Measurements from ENCODE around the gene PBX3.
"Not testable (repeated sequence)": the region's sequence is repeated elsewhere in the genome, so short reads cannot be mapped to it uniquely, and the experiment has no call there.

Gene PBX3

DNA sequence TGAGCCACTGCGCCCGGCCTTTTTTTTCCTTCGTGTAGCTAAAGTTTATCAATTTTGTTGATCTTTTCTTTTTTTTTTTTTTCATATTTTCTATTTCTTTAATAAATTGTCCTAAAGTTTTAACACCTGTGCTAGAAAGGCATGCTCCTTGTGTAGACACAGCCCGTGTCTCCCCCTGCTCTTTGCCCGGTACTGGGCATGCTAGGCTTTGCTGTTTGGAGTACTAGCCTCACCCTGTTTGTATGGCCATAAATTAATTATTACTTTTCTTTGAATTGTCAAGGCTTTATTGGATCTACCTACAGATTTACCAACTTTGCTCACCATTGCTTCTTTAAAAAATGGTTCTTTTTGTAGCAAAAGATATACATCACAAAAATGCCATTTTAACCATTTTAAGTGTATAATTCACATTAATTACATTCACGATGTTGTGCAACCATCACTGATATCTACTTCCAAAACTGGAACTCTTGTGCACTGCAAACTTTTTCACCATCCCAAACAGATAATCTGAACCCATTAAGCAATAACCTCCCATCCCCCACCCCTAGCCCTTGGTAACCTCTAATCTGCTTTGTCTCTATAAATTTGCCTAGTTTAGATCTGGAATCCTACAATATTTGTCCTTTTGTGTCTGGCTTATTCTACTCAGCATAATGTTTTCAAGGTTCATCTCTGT is 31.5 kb downstream of the PBX3 start:
- DNase-seq (ENCODE audit: low spot score) = not testable (repeated sequence)

- DNase-seq (ENCODE audit: low spot score) = not testable (repeated sequence)
These were observed 32.0 kb downstream of the PBX3 start for GRCh38 chr9:125779220-125779565.

GRCh38 chr9:125782718-125783117 is 35.5 kb downstream of the PBX3 start:
- no peak for DNase-seq (ENCODE audit: low spot score)

DNA sequence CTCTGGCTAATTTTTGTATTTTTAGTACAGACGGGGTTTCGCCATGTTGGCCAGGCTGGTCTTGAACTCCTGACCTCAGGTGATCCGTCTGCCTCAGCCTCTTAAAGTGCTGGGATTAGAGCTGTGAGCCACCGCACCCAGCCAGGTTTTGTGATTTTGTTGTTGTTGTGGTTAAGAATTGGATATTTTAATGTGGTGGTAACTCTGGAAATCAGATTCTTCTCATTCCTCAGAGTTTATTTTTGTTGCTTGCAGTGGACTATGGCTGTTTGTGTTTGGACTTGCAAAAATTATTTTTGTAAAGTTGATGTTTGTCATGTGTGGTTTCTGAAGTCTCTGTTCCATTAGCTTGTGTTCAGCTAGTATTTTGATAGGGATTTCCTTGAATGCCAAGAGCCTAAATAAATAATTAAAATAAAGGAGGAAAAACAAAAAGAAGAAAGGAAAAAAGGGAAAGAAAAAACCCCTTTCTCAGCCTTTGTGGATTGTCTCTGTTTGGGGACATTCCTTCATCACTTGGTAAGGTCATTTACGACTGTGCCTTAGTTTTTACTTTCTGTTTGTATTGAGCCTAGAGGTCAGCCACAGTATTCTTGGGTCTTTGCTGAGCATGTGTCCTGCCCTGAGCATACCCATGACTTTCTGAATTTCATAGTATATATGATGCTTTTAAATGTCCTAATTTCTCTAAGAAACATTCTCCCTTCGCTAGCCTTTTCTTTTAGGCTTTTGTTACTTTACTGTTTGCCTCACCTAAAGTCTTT is 37.3 kb downstream of the PBX3 start:
- no peak for DNase-seq (ENCODE audit: low spot score)

DNA sequence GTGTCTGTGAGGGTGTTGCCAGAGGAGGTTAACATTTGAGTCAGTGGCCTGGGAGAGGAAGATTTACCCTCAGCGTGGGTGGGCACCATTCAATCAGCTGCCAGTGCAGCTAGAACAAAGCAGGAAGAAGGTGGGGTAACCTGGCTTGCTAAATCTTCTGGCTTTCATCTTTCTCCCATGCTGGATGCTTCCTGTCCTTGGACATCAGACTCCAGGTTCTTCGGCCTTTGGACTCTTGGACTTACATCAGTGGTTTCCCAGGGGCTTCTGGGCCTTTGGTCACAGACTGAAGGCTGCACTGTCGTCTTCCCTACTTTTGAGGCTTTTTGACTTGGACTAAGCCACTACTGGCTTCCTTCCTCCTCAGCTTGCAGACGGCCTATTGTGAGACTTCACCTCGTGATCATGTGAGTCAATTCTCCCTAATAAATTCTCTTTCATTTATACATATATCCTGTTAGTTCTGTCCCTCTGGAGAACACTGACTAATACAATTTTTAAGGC is 38.1 kb downstream of the PBX3 start:
- no peak for DNase-seq (ENCODE audit: low spot score)

DNA sequence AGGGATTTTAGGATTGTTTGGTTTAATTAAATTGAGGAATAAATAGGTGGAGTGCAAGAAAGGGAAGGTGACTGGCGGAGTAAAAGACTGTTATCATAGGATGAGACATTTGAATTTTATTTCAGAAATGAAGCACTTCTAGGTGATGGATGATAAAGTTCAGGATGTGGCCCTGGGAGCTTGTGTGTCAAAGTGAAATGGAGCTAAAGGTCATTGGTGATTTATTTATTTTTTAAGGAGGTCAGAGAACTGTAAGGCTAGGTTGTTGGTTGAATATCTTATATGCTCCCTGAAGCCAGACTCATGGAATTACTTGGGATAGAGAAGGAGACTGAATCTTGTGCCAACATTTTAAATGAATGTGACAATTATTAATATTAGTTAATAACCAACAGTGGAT is 40.5 kb downstream of the PBX3 start:
- no peak for DNase-seq (ENCODE audit: low spot score)

GRCh38 chr9:125789196-125789595 is 42.0 kb downstream of the PBX3 start:
- DNase-seq (ENCODE audit: low spot score) = no peak

DNA sequence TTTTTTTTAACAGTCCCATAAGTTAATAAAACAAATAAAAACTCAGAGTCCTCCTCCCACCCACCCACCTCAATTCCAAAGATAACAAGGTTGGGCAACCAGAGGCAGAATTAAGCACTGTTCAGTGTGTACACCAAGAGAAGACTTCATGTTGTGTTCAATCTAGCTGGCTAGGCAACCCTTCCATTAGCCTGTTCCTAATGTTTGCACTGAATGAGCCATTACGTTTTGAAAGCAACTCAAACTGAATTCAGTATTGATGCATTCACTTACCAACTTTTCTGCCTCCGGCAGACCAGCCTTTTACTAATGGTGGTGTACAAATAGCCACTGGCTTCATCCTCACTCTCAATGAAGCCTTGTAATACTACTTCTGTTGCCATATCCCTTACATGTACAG is 47.5 kb downstream of the PBX3 start:
- no peak for DNase-seq (ENCODE audit: low spot score)

DNA sequence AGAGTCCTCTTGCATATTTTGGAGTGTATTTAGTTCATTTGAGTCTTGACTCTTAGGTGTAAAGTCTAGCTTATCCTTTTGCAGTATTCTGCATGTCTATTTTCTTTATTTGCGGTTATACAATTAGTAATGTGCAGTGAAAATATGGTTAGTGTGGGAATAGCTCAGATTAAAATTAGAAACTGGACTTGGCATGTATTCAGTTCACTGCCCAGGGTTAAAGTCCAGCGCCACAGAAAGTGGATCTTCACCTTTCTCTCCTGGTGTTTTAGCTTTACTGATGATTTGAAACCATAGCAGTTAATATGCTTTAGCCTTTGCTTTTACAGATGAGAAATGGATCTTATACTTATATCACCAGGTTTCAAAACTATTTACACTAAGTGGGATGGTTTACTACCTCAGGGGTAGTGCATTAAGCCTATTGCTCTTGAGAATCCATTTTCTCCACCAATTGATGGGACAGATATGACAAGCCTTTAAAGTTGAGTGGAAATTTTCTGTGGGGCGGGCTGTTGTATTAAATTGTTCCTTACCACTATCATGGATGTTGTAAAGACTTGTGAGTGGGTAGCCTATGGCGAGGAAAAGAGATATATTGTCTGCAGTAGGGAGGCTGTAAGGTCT is 48.9 kb downstream of the PBX3 start:
- DNase-seq (ENCODE audit: low spot score) = no peak

GRCh38 chr9:125797930-125798329 is 50.8 kb downstream of the PBX3 start:
- no peak for DNase-seq (ENCODE audit: low spot score)

DNA sequence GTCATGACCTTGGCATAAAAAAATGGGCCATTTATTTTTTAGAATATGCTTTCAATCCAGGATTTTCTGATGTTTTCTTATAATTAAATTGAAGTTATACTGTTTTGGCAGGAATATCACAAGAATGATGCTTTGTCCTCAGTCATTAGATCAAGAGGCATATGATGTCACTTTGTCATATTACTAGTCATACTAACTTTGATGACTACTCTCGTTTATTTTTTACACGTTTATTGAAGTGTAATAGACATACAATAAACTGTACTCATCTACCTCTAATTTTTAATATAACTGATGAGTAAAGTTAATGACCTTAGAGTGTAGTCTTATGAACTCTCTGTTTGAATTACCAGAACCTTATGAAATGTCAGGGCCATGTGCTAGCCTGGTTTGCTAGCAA is 56.4 kb downstream of the PBX3 start:
- DNase-seq (ENCODE audit: low spot score) = no peak

DNA sequence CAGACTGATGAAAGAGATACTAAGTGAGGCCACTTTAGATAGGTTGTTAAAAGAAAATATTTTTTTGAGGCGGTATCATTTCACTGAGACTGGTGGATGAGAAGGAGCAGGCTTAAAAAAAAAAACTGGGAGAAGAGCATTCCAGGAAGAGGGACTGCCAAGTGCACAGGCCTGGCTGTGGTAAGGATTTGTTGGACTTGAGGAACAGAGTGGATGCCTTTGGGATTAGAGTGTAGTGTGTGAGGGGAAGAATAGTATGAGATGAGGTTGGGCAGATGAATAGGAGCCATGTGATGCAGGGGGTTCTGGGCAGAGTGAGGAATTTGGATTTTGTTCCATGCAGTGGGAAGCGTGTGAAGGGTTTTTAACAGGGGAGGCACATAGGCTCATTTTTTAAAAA is 57.9 kb downstream of the PBX3 start:
- no peak for DNase-seq (ENCODE audit: low spot score)

DNA sequence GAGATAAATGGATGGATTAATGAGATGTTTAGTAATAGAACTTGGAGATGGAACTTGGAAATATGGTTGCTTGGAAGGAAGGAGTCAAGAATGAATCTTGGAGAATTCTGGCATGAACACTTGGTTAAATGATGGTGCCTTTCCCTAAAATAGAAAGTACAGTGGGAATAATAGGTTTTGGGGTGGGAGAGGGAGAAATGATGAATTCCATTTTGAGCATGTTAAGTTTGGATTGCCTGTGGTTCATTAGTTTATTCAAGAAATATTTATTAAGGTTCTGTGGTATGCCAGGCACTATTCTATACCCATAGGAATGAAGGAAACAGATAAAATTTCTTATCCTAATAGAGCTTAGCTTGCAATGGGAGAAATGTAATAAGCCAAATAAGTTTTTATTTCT is 58.4 kb downstream of the PBX3 start:
- no peak for DNase-seq (ENCODE audit: low spot score)

GRCh38 chr9:125807079-125807478 is 59.9 kb downstream of the PBX3 start:
- DNase-seq (ENCODE audit: low spot score) = no peak

DNA sequence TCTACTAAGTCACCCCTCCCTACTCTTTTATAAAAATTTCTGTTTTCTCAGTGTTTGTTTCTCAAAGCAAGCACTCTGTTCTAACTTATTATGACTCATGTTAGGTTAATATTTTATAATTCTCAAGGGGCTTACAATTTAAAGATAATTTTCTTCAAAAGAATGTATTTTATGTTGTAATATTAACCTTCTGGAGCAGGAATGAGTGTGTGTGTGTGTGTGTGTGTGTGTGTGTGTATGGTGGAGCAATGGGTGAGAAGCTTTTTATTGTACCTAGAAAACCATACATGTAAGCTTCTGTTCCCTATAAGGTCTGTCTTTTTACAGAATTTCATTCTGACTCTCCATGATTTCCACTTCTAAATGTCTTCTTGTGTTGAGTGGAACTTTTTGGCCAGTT is 63.0 kb downstream of the PBX3 start:
- DNase-seq (ENCODE audit: low spot score) = no peak

DNA sequence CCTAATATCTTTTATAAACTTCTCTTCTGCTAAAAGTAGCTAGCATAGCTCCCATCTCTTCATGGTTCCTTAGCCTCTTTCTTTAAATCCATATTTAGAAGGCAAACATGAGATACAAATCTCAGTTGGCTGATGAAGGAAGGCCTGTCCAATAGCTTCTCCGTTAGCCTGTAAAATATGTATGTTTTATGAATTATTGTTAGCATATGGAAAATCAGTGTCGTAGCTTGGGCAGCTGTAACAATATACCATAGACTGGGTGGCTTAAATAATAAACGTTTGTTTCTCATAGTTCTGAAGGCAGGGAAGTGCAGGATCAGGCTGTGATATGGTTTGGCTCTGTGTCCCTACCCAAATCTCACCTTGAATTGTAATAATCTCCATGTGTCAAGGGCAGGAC is 63.8 kb downstream of the PBX3 start:
- no peak for DNase-seq (ENCODE audit: low spot score)

GRCh38 chr9:125812403-125812802 is 65.2 kb downstream of the PBX3 start:
- DNase-seq (ENCODE audit: low spot score) = no peak

DNA sequence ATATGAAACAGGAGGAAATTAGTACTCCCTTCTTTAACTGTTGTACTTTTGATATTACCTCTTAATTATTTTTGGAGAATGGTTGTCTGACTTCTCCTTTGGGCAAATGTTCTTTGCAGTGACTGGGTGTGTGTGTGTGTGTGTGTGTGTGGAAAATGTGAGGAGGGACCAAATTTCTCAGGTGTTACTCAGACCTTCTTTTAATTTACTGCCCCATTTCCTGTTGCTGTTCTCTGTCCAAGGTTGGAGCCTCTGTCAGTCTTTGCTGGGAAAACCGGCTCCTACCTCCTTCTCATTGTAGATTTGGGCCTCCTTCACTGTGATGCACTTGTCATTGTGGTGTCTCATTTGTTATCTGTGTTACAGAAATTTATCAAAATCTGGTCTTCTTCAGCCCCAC is 68.4 kb downstream of the PBX3 start:
- DNase-seq (ENCODE audit: low spot score) = no peak

DNA sequence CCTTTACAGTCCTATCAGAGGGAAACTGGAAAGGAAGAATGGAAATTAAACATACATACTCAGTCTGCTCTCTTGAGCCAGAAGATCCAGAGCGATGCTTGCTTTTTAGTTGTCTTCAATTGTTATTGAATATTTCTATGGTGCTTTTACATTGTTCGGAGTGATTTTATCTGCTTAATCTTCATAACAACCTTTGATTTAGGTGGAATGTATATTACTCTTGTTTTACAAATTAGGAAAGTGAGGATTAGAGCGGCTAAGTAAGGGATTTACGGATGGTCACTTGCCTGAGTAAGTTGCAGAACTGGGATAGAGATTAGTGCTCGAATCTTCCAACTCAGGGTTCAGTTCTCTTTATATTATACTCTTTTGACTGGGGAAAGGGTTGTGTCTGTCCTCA is 69.1 kb downstream of the PBX3 start:
- DNase-seq (ENCODE audit: low spot score) = no peak

GRCh38 chr9:125820100-125820804 is 73.1 kb downstream of the PBX3 start:
- no peak for DNase-seq (ENCODE audit: low spot score)

DNA sequence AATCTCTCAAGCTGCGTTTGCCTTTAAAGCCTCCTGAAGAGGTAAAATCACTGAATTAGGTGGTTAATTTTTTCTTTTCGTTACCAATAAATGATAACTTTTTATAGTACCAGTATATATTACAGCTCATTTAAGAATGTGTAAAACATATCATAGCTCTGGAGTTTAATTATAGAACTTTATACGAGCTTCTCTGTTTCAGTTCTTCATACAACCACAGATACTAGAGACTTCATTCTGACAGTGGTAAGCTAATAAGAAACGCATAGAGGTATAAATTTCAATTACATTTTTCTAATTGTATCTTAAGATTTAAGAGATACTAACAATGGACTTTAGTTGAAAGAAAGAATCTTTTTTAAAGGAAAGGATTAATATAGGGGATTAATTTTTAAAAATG is 73.9 kb downstream of the PBX3 start:
- no peak for DNase-seq (ENCODE audit: low spot score)

DNA sequence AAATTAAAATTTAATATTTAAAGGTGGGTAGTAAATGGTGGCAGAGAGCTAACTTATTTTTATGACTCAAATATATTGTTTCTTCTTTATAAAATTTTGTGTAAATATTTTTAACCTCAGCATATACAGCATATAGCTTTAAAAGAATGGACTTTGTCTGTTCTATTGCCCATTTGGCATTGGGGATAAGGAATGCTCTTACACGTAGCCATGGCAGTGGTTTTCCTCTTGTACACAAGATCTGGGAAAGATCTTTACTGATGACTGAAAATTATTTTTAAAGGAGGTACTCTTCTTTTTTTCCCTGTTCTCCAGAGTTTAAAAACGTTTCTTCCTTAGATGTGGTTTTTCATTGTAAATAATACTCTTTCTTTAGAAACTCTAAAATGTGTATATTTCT is 75.0 kb downstream of the PBX3 start:
- DNase-seq (ENCODE audit: low spot score) = no peak

DNA sequence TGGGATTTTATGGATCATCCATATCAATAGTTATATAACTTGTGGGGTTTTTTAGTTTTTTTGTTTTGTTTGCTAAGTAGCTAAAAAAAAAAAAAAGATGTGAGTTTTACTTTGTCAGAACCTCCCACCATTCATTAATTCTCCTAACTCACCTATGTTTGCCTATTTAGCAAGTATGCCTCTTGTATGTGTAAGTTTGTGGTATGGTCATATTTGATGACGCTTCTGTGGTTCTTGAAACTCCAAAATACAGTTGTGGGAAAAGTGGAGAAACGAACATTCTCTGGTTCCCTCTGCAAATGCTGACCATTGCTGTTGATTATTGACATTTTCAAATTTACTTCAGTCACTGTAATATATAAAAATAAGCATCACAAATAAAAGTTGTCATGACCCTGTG is 75.7 kb downstream of the PBX3 start:
- DNase-seq (ENCODE audit: low spot score) = no peak
